Mesenchymal stem cell (in vitro differentiated cells and primary cell): Measurements from ENCODE around the gene RAPGEF5.
A peak's percentile ranks its signal among the peaks of the same experiment; 100 is the strongest.

Experiments
- DNase-seq: peaks from one replicate; pipeline ENCODE4 v3.0.0-alpha.2; 2013
- H2AFZ ChIP-seq: one replicate; pipeline ENCODE4 v1.6.1; 2013; ENCODE audit warnings: low read depth, mild to moderate bottlenecking, control low read depth, inconsistent platforms, low read length, moderate library complexity
- H2AK5ac ChIP-seq: 2 replicates; pipeline ENCODE4 v1.6.1; 2013; ENCODE audit warnings: low read length, moderate library complexity, mild to moderate bottlenecking, inconsistent platforms; ENCODE audit not compliant: severe bottlenecking
- H2BK120ac ChIP-seq: one replicate; pipeline ENCODE4 v1.6.1; 2013; ENCODE audit warnings: low read depth, mild to moderate bottlenecking, inconsistent platforms, low read length, moderate library complexity
- H2BK12ac ChIP-seq, 2 experiments: one replicate each; pipeline ENCODE4 v1.6.1; 2013; ENCODE audit warnings: inconsistent platforms in 2 of 2, low read length in 2 of 2, mild to moderate bottlenecking in 2 of 2, moderate library complexity in 2 of 2, control low read depth in 1 of 2
- H2BK15ac ChIP-seq: one replicate; pipeline ENCODE4 v1.6.1; 2013; ENCODE audit warnings: mild to moderate bottlenecking, low read depth, inconsistent platforms; ENCODE audit not compliant: poor library complexity, severe bottlenecking
- H2BK5ac ChIP-seq: 2 replicates; pipeline ENCODE4 v1.6.1; 2013; ENCODE audit warnings: low read depth, mild to moderate bottlenecking, low read length, control low read depth, inconsistent platforms; ENCODE audit not compliant: poor library complexity, severe bottlenecking
- H3K14ac ChIP-seq, 2 experiments: one replicate each; pipeline ENCODE4 v1.6.1; 2013; ENCODE audit warnings: inconsistent platforms in 2 of 2, low read length in 2 of 2, control low read depth in 1 of 2, mild to moderate bottlenecking in 1 of 2, moderate library complexity in 1 of 2
- H3K18ac ChIP-seq, 2 experiments: one replicate each; pipeline ENCODE4 v1.6.1; 2013; ENCODE audit warnings: inconsistent platforms in 2 of 2, low read length in 2 of 2, control low read depth in 1 of 2, low read depth in 1 of 2, mild to moderate bottlenecking in 1 of 2
- H3K23ac ChIP-seq, 2 experiments: one replicate each; pipeline ENCODE4 v1.6.1; 2013; ENCODE audit warnings: inconsistent platforms in 2 of 2, low read length in 2 of 2, mild to moderate bottlenecking in 2 of 2, moderate library complexity in 2 of 2, control low read depth in 1 of 2
- H3K27ac ChIP-seq: 2 replicates; pipeline ENCODE4 v1.5.1; 2013; ENCODE audit warnings: mild to moderate bottlenecking, moderate library complexity, low read length, control low read depth, inconsistent platforms; ENCODE audit not compliant: poor library complexity, severe bottlenecking
- H3K27me3 ChIP-seq, 2 experiments: 2 replicates each; pipeline versions ENCODE4 v1.6.1 to v1.7.0; 2013; ENCODE audit warnings: low read length in 2 of 2, mild to moderate bottlenecking in 2 of 2, moderate library complexity in 2 of 2, control low read depth in 1 of 2, inconsistent platforms in 1 of 2; ENCODE audit not compliant: control insufficient read depth in 1 of 2, insufficient read depth in 1 of 2
- H3K36me3 ChIP-seq, 2 experiments: 2 replicates each; pipeline versions ENCODE4 v1.6.1 to v1.7.0; 2013; ENCODE audit warnings: low read length in 2 of 2, control low read depth in 1 of 2, inconsistent platforms in 1 of 2, low read depth in 1 of 2, mild to moderate bottlenecking in 1 of 2; ENCODE audit not compliant: insufficient read depth in 2 of 2, control insufficient read depth in 1 of 2
- H3K4ac ChIP-seq, 2 experiments: one replicate each; pipeline ENCODE4 v1.6.1; 2013; ENCODE audit warnings: inconsistent platforms in 2 of 2, low read length in 2 of 2, mild to moderate bottlenecking in 2 of 2, moderate library complexity in 2 of 2, control low read depth in 1 of 2, low read depth in 1 of 2
- H3K4me1 ChIP-seq: 2 replicates; pipeline ENCODE4 v1.6.1; 2013; ENCODE audit warnings: low read depth, low read length, control low read depth; ENCODE audit not compliant: control insufficient read depth, insufficient read depth
- H3K4me2 ChIP-seq: 2 replicates; pipeline ENCODE4 v1.6.1; 2013; ENCODE audit warnings: low read length, mild to moderate bottlenecking, inconsistent platforms; ENCODE audit not compliant: poor library complexity, severe bottlenecking
- H3K4me3 ChIP-seq, 2 experiments: 2 replicates each; pipeline versions ENCODE4 v1.5.1 to v1.7.0; 2013; ENCODE audit warnings: low read length in 2 of 2, mild to moderate bottlenecking in 2 of 2, control low read depth in 1 of 2, low read depth in 1 of 2; ENCODE audit not compliant: insufficient read depth in 1 of 2
- H3K79me1 ChIP-seq: replicated peaks from 2 replicates; pipeline ENCODE4 v1.6.1; 2013; ENCODE audit warnings: mild to moderate bottlenecking, control low read depth, low read length, inconsistent platforms; ENCODE audit not compliant: poor library complexity, severe bottlenecking
- H3K9ac ChIP-seq: 2 replicates; pipeline ENCODE4 v1.7.0; 2013; ENCODE audit warnings: mild to moderate bottlenecking, low read length, moderate library complexity
- H3K9me3 ChIP-seq: 2 replicates; pipeline ENCODE4 v1.7.0; 2013; ENCODE audit warnings: mild to moderate bottlenecking, low read length; ENCODE audit not compliant: control insufficient read depth
- H4K8ac ChIP-seq: one replicate; pipeline ENCODE4 v1.6.1; 2013; ENCODE audit warnings: inconsistent platforms, mild to moderate bottlenecking, low read length, moderate library complexity
- H4K91ac ChIP-seq: one replicate; pipeline ENCODE4 v1.6.1; 2013; ENCODE audit warnings: mild to moderate bottlenecking, low read length, inconsistent platforms
- WGBS: methylation state at CpG from one replicate; pipeline ENCODE4 v1.1.7; 2013; ENCODE audit warnings: mixed read lengths; 5-methylcytosine and 5-hydroxymethylcytosine counted together

The RAPGEF5 gene

GRCh38 chr7:22124941-22125340, 232.0 kb downstream of the RAPGEF5 start:
- Histone ChIP-seq H3K18ac (no peak overlapping the region), H3K27me3 (peaks cover 27 to 31% of the 10 kb centered on the region in 2 experiments), H3K36me3 (no peaks in the 10 kb centered on the region), H3K9ac (no peak overlapping the region), H4K8ac (no peak overlapping the region), H2BK120ac (no peak overlapping the region), H3K9me3 (no peaks in the 10 kb centered on the region), H3K4me1 (no peaks in the 10 kb centered on the region), H3K14ac (no peak overlapping the region), H4K91ac (no peak overlapping the region), H2BK15ac (no peak overlapping the region), H3K4me2 (no peak overlapping the region), H2AK5ac (no peak overlapping the region), H3K4me3 (no peak overlapping the region), H2BK5ac (no peak overlapping the region), H3K79me1 (no peaks in the 10 kb centered on the region), H2AFZ (no peak overlapping the region), H3K4ac (no peak overlapping the region), H3K23ac (no peak overlapping the region), H3K27ac (no peak overlapping the region), H2BK12ac (no peak overlapping the region)
- no peak for DNase-seq
- WGBS = 56% methylated on average over 1 of the region's 3 CpGs

GRCh38 chr7:22123139-22123538, 233.8 kb downstream of the RAPGEF5 start:
- Histone ChIP-seq H4K8ac (no peak overlapping the region), H3K27ac (no peak overlapping the region), H3K27me3 (peaks cover 30 to 40% of the 10 kb centered on the region in 2 experiments), H3K23ac (no peak overlapping the region), H3K4ac (no peak overlapping the region), H2BK15ac (no peak overlapping the region), H2AK5ac (no peak overlapping the region), H2BK12ac (no peak overlapping the region), H2AFZ (no peak overlapping the region), H3K9me3 (no peaks in the 10 kb centered on the region), H3K36me3 (no peaks in the 10 kb centered on the region), H3K4me2 (no peak overlapping the region), H2BK120ac (no peak overlapping the region), H3K79me1 (no peaks in the 10 kb centered on the region), H3K4me3 (no peak overlapping the region), H2BK5ac (no peak overlapping the region), H3K9ac (no peak overlapping the region), H3K14ac (no peak overlapping the region), H3K4me1 (no peaks in the 10 kb centered on the region), H4K91ac (no peak overlapping the region), H3K18ac (no peak overlapping the region)
- no peak for DNase-seq
- WGBS = 84% methylated on average over 3 of the region's 5 CpGs

DNA sequence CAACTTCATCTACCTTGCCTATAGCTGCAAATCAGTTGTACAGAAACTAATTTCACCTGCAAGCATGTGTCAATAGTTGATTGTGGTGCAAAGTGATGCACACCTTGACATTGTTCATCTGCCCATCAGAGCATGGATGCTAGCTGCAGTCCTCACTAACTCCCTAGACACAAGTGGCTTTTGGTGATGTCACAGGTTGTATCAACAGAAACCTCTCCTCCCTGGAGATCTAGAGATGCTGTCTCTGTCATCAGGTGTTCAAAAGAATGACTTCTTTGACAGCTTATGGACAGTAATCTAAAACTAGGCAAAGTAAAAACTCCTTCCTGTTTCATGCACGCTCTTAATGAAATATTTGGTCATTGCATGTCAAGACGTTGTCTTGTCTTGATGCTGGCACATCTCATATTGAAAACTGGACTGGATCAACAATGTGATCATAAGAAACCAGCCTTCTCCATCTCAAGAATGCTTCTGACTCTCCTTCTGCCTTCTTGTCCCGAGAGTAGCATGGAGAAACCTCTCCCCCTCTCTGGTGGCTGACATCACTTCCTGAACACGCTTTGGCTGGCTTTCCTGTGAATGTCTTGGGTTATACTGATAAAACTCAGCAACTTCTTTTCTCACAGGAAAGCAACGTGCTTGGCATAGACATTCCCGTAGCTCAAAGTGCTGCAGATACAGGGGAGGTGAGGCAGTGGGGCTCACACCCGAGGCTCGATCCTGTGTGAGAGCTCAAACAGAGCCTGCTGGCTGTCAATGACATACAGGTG, 235.1 kb downstream of the RAPGEF5 start:
- Histone ChIP-seq H3K9ac (no peak overlapping the region), H4K8ac (no peak overlapping the region), H3K79me1 (no peaks in the 10 kb centered on the region), H2AFZ (no peak overlapping the region), H3K4me3 (peak overlapping the region in 1 of 2 experiments; percentile 35), H3K4me2 (no peak overlapping the region), H2AK5ac (no peak overlapping the region), H3K27me3 (peaks cover 35 to 40% of the 10 kb centered on the region in 2 experiments), H3K36me3 (no peaks in the 10 kb centered on the region), H4K91ac (no peak overlapping the region), H3K18ac (no peak overlapping the region), H2BK12ac (no peak overlapping the region), H3K4ac (no peak overlapping the region), H2BK120ac (no peak overlapping the region), H3K14ac (no peak overlapping the region), H3K27ac (no peak overlapping the region), H3K9me3 (no peaks in the 10 kb centered on the region), H2BK5ac (no peak overlapping the region), H2BK15ac (no peak overlapping the region), H3K23ac (no peak overlapping the region), H3K4me1 (no peaks in the 10 kb centered on the region)
- DNase-seq = no peak
- WGBS = 70% methylated on average over 8 of the region's 8 CpGs

DNA sequence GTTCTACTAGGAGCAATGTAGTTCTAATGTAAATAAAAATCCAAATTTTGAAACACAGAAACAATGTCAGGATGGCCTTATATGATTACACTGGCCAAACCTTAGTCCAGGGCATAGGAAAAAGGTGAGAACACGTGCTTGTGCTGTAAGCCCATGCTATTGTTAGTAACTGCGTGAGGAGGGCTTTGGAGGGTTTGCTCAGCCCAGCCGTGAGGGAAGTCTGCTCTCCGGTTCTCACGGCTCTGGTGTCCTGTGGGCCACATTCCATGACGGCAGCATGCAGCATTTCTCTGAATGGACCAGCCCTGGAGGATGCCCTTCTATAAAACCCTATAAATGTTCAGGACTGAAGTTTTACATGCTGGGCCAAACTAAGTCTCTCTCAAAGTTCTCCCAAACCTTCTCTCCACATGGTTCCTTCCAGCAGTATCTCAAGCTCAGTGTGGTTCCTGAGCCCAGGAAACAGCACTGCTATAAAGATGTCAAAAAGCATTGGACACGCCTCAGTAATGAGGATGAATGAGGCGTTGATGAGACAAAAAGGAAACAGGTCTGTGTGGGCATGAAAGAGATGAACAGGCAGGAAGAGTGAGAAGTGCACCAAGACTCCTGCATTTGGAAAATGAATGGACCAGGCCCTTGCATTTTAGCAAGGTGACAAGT, 236.4 kb downstream of the RAPGEF5 start:
- WGBS = 73% methylated on average over 8 of the region's 8 CpGs
- H3K14ac ChIP-seq = no peak overlapping the region
- no peak overlapping the region for H4K91ac ChIP-seq
- H3K23ac ChIP-seq = no peak overlapping the region
- H3K4me2 ChIP-seq = no peak overlapping the region
- no peak overlapping the region for H3K27ac ChIP-seq
- peaks cover 35 to 46% of the 10 kb centered on the region in 2 experiments for H3K27me3 ChIP-seq
- H2BK15ac ChIP-seq = no peak overlapping the region
- H4K8ac ChIP-seq = no peak overlapping the region
- no peak overlapping the region for H3K4me3 ChIP-seq
- no peaks in the 10 kb centered on the region for H3K36me3 ChIP-seq
- H2AFZ ChIP-seq = no peak overlapping the region
- no peak overlapping the region for H2BK5ac ChIP-seq
- H3K79me1 ChIP-seq = no peaks in the 10 kb centered on the region
- no peaks in the 10 kb centered on the region for H3K9me3 ChIP-seq
- H3K18ac ChIP-seq = no peak overlapping the region
- DNase-seq = no peak
- H2AK5ac ChIP-seq = no peak overlapping the region
- H2BK120ac ChIP-seq = no peak overlapping the region
- H3K9ac ChIP-seq = no peak overlapping the region
- no peak overlapping the region for H3K4ac ChIP-seq
- H3K4me1 ChIP-seq = no peaks in the 10 kb centered on the region
- H2BK12ac ChIP-seq = no peak overlapping the region
